GM23338 (cell line): ENCODE results near the gene LRSAM1. TPM values are rescaled to one million over a fixed set of nuclear protein-coding genes. Genes with fewer than 3 reads are reported as not detected.

Experiments
- ATAC-seq: fragments of 200-7000 bp; cut with Tn5 transposase; 3 replicates; pipeline ENCODE4 v1.9.1; 2020
- DNase-seq: peaks from one replicate; pipeline ENCODE4 v3.0.0-alpha.2; 2015; ENCODE audit warnings: low spot score
- H2AFZ ChIP-seq: fragments of 200-600 bp; sonication (generic); 2 replicates; pipeline ENCODE4 v1.8.0; 2016; ENCODE audit warnings: antibody characterized with exemption, mild to moderate bottlenecking, moderate library complexity
- H3F3A ChIP-seq: fragments of 200-600 bp; sonication (generic); replicated peaks from 2 replicates; pipeline ENCODE4 v1.8.0; 2017; ENCODE audit warnings: antibody characterized with exemption, mixed run types, low read depth
- H3K27ac ChIP-seq: fragments of 200-600 bp; sonication (generic); 2 replicates; pipeline ENCODE4 v1.6.1; 2016; ENCODE audit warnings: low read depth
- H3K27me3 ChIP-seq: fragments of 200-600 bp; sonication (generic); 2 replicates; pipeline ENCODE4 v1.8.0; 2016; ENCODE audit warnings: mild to moderate bottlenecking, mixed run types, moderate library complexity; ENCODE audit not compliant: insufficient read depth
- H3K36me3 ChIP-seq: fragments of 200-600 bp; sonication (generic); 2 replicates; pipeline ENCODE4 v1.8.0; 2016; ENCODE audit warnings: mild to moderate bottlenecking; ENCODE audit not compliant: insufficient read depth
- H3K4me1 ChIP-seq: fragments of 200-600 bp; sonication (generic); 2 replicates; pipeline ENCODE4 v1.8.0; 2016; ENCODE audit warnings: mild to moderate bottlenecking, moderate library complexity; ENCODE audit not compliant: insufficient read depth
- H3K4me2 ChIP-seq: fragments of 200-600 bp; sonication (generic); 2 replicates; pipeline ENCODE4 v1.7.1; 2017; ENCODE audit warnings: mixed run types
- H3K4me3 ChIP-seq: fragments of 200-600 bp; sonication (generic); 2 replicates; pipeline ENCODE4 v1.6.1; 2016; ENCODE audit warnings: mixed run types
- H3K79me2 ChIP-seq: fragments of 200-600 bp; sonication (generic); replicated peaks from 2 replicates; pipeline ENCODE4 v1.8.0; 2017; ENCODE audit warnings: mild to moderate bottlenecking; ENCODE audit not compliant: insufficient read depth
- H3K9me2 ChIP-seq: fragments of 200-600 bp; sonication (generic); 2 replicates; pipeline ENCODE4 v1.8.0; 2017; ENCODE audit not compliant: insufficient read depth
- H4K20me1 ChIP-seq: fragments of 200-600 bp; sonication (generic); replicated peaks from 2 replicates; pipeline ENCODE4 v1.8.0; 2017; ENCODE audit warnings: mild to moderate bottlenecking; ENCODE audit not compliant: insufficient read depth
- H3K27ac Mint-ChIP-seq: 2 replicates; pipeline ENCODE4 v1.8.0; 2020; ENCODE audit warnings: inconsistent platforms, mild to moderate bottlenecking, moderate library complexity, mixed read lengths
- H3K27me3 Mint-ChIP-seq: 3 replicates; pipeline ENCODE4 v1.8.0; 2022; ENCODE audit warnings: low read depth, mild to moderate bottlenecking, moderate library complexity, mixed read lengths, inconsistent platforms; ENCODE audit not compliant: insufficient read depth, poor library complexity
- H3K36me3 Mint-ChIP-seq: 3 replicates; pipeline ENCODE4 v1.8.0; 2021; ENCODE audit warnings: low read depth, mild to moderate bottlenecking, inconsistent platforms, moderate library complexity, mixed read lengths
- H3K4me1 Mint-ChIP-seq: 3 replicates; pipeline ENCODE4 v1.8.0; 2020; ENCODE audit warnings: mild to moderate bottlenecking, inconsistent platforms, mixed read lengths
- H3K4me3 Mint-ChIP-seq: 3 replicates; pipeline ENCODE4 v1.8.0; 2021; ENCODE audit warnings: moderate library complexity, mild to moderate bottlenecking, inconsistent platforms, mixed read lengths
- H3K9me3 Mint-ChIP-seq: 3 replicates; pipeline ENCODE4 v1.8.0; 2020; ENCODE audit warnings: moderate library complexity, mild to moderate bottlenecking, inconsistent platforms, mixed read lengths
- CREB1 ChIP-seq: fragments of 250-450 bp; sonication (Bioruptor Pico); IDR thresholded peaks from 2 replicates; pipeline ENCODE4 v1.5.0; 2020; ENCODE audit warnings: low read depth, mild to moderate bottlenecking, moderate library complexity
- CTCF ChIP-seq, 2 experiments: fragments of 200-600 bp in 1 of 2; sonication (generic) in 1 of 2; conservative IDR thresholded peaks; 2 replicates each; pipeline versions ENCODE4 v1.5.1 to v1.6.1; 2016 to 2017; ENCODE audit warnings: antibody characterized with exemption in 2 of 2, low read depth in 2 of 2, mild to moderate bottlenecking in 2 of 2, moderate library complexity in 1 of 2
- ETS1 ChIP-seq: IDR thresholded peaks from 2 replicates; pipeline ENCODE4 v1.6.1; 2016; ENCODE audit warnings: antibody characterized with exemption
- EZH2 ChIP-seq: fragments of 200-600 bp; sonication (generic); IDR thresholded peaks from one replicate; pipeline ENCODE4 v1.8.0; 2017; ENCODE audit warnings: antibody characterized with exemption, mild to moderate bottlenecking, low read depth; ENCODE audit not compliant: unreplicated experiment
- JUNB ChIP-seq: IDR thresholded peaks from one replicate; pipeline ENCODE4 v1.6.1; 2016; ENCODE audit warnings: antibody characterized with exemption; ENCODE audit not compliant: unreplicated experiment
- NANOG ChIP-seq: IDR thresholded peaks from 2 replicates; pipeline ENCODE4 v1.6.1; 2016; ENCODE audit warnings: antibody characterized with exemption, borderline replicate concordance
- REST ChIP-seq: IDR thresholded peaks from one replicate; pipeline ENCODE4 v1.6.1; 2018; ENCODE audit warnings: antibody characterized with exemption; ENCODE audit not compliant: unreplicated experiment
- STAT1 ChIP-seq: IDR thresholded peaks from one replicate; pipeline ENCODE4 v1.6.1; 2016; ENCODE audit warnings: antibody characterized with exemption; ENCODE audit not compliant: unreplicated experiment
- ZNF331 ChIP-seq: fragments of 250-450 bp; sonication (Bioruptor Pico); IDR thresholded peaks from 2 replicates; pipeline ENCODE4 v1.5.0; 2020; ENCODE audit warnings: low read depth, mild to moderate bottlenecking, moderate library complexity
- ZNF462 ChIP-seq: fragments of 250-450 bp; sonication (Bioruptor Pico); IDR thresholded peaks from 2 replicates; pipeline ENCODE4 v1.5.0; 2020; ENCODE audit warnings: mild to moderate bottlenecking, moderate library complexity
- polyA plus RNA-seq: library from polyadenylated mRNA; unstranded; fragments of >200 nt; fragmentation: Nextera tagmentation; extraction: Ambion mirVana; gene quantifications from 2 replicates; pipeline ENCODE4 v1.2.1, GENCODE V29; 2016
- total RNA-seq: library from RNA; depleted of rRNA; stranded (reverse); fragments of >200 nt; shearing (Covaris generic); gene quantifications from 2 replicates; pipeline ENCODE4 v1.2.3, GENCODE V29; 2014

LRSAM1 gene
- total and polyA plus RNA-seq, 2 experiments from 2014 or later: 12.8 to 21.9 TPM

GRCh38 chr9:127458921-127459320 is 7.6 kb downstream of the LRSAM1 start (continued):
- TF ChIP-seq ETS1 (no peak), CREB1 (CRISPR knock-in tag) (no peak), EZH2 (no peak), JUNB (no peak), NANOG (no peak), ZNF331 (CRISPR knock-in tag) (no peak)

GRCh38 chr9:127463382-127463781 is 12.1 kb downstream of the LRSAM1 start:
- H3K36me3 Mint-ChIP-seq: peaks cover 31% of the 10 kb centered on the region
- H3K27ac Mint-ChIP-seq: no peak overlapping the region
- H3K4me3 Mint-ChIP-seq: no peak overlapping the region
- no peaks in the 10 kb centered on the region for H3K79me2 ChIP-seq
- H3K9me3 Mint-ChIP-seq: no peaks in the 10 kb centered on the region
- no peak overlapping the region for H3K27ac ChIP-seq
- DNase-seq (no peak), ATAC-seq (no peak)
- no peak overlapping the region for H3K4me3 ChIP-seq
- H2AFZ ChIP-seq: no peak overlapping the region
- TF ChIP-seq JUNB: no peak
- TF ChIP-seq CTCF (conservative IDR thresholded peaks at IDR 0.05; ENCODE audit: low read depth in 2 of 2): no peak
- no peak for TF ChIP-seq ZNF331 (CRISPR knock-in tag)
- TF ChIP-seq ZNF462 (CRISPR knock-in tag): no peak
- no peak for TF ChIP-seq EZH2
- no peak for TF ChIP-seq NANOG
- TF ChIP-seq STAT1: no peak
- no peak for TF ChIP-seq REST
- TF ChIP-seq ETS1: no peak
- H3K4me1 ChIP-seq: no peaks in the 10 kb centered on the region
- H3K27me3 ChIP-seq: no peaks in the 10 kb centered on the region
- H3F3A ChIP-seq: no peaks in the 10 kb centered on the region
- H3K27me3 Mint-ChIP-seq: no peaks in the 10 kb centered on the region
- H3K4me1 Mint-ChIP-seq: no peaks in the 10 kb centered on the region
- no peak overlapping the region for H3K4me2 ChIP-seq
- H3K9me2 ChIP-seq: no peaks in the 10 kb centered on the region
- H4K20me1 ChIP-seq: no peaks in the 10 kb centered on the region
- H3K36me3 ChIP-seq: peaks cover 9% of the 10 kb centered on the region; the same call in 1 of the 2 replicates
